Midbrain (tissue), 1 donor: ENCODE data around the gene IGFBP6.

Experiments used
- DNase-seq: peaks from one replicate; lab custom pipeline; 2025; lab: John Stamatoyannopoulos, UW

IGFBP6 gene

DNA sequence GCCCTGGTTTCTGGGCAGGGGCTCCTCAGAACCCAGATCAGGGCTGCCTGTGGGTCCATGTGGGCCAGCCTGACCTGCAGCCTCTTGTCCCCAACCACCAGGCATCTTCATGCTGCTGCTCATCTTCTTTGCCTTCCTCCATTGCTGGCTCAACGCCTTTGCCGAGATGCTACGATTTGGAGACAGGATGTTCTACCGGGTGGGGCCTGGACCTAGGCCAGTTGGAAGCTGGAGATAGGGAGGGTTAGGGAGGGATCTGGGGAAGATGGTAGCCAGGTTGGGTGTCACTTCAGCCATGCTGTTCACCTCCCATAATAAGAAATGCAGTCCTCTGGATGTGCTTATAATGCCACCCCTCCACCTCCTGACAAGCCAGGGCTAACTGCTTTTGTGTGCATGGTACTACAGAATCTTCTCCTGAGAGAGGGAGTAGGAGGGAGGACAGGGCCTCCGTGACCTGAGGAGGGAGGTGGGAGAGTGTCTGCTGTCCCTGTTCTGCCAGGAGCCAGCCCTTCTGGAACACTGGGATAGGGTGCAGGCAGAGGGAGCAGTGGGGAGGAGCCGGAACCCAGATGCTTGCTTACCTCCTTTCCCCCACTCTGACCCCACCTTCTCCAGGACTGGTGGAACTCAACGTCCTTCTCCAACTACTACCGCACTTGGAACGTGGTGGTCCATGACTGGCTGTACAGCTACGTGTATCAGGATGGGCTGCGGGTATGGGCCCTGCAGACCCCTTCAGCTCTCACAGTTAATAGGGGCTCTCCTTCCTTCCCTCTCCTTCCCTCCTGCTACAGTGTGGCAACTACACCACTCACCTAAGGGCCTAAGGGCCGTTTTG lies 23.4 kb downstream of the IGFBP6 start:
- DNase-seq: no peak

DNA sequence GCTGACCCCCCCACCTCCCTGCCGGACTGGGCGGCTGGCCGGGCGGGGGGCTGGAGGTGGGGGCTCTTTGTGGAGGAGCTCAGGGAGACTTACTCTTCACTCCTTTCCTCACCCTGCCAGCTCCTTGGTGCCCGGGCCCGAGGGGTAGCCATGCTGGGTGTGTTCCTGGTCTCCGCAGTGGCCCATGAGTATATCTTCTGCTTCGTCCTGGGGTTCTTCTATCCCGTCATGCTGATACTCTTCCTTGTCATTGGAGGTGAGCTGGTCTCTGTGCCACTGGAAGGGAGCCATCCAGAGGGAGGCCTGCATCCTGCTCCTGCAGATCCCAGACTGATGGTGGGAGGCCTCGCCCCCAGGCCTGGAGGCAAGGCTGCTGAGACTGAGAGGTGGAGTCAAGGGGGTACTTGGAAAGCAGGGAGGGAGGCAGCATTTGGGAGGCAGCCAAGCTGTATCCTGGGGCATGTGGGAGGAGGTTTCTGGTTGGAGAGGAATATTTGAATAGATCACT lies 25.5 kb downstream of the IGFBP6 start:
- DNase-seq: no peak

DNA sequence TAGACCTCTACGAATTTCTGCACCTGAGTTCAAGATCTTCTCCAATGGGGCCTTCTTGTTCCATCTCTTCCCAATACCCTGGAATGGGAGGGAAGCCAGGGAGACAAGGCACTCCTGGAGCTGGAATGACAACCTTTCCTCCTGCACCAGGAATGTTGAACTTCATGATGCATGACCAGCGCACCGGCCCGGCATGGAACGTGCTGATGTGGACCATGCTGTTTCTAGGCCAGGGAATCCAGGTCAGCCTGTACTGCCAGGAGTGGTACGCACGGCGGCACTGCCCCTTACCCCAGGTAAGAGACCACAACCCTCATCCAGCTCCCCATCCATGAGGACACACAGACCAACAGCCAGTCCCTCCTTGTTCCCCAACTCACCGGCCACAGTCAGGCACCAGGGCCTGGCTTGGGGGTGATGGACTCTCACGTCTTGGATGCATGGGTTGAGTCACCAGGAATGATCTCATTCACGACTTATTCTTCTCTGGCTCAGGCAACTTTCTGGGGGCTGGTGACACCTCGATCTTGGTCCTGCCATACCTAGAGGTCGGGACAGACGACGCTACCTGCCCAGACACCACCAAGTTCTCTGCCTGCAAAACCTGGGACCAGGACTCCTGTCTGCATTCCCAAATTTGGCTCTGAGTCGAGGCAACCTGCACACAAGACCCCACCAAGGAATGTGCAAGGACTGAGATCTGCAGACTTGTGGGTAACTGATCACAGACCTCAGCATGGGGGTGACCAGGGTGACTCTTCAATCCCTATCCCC lies 26.3 kb downstream of the IGFBP6 start:
- DNase-seq: no peak

DNA sequence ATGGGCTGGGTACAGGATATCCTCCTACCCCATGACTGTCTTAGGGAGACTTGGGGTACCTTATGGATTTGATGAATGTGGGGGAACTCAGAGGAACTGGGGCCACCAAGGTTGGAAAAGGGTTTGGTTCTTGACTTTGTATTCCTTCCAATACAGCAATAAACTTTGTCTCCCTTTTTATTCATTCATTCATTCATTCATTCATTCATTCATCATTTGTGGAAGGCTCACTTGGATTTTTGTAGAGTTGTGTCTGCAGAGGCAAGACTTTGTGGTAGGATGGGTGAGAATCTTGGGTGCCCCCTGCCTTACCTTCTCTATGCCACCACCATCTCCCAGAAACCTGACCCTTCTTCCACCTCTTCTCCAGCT lies 26.9 kb downstream of the IGFBP6 start:
- no peak for DNase-seq

DNA sequence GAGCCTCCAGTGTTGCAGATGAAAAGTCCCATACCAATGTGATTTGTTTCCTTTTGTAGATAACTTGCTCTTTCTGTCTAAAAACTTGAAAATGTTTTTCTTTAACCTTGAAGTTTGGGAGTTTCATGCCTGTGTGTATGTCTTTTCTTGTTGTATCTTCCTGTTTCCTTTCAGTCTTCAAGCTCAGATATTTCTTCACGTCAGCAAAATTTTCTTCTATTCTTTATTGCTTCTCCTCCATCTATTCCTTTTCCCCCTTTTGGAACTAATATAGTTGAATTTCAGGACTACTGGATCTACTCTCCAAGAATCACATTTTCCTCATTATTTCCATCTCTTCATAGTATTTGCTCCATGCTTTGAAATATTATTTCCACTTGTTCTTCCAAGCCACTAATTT lies 29.7 kb downstream of the IGFBP6 start:
- no peak for DNase-seq

DNA sequence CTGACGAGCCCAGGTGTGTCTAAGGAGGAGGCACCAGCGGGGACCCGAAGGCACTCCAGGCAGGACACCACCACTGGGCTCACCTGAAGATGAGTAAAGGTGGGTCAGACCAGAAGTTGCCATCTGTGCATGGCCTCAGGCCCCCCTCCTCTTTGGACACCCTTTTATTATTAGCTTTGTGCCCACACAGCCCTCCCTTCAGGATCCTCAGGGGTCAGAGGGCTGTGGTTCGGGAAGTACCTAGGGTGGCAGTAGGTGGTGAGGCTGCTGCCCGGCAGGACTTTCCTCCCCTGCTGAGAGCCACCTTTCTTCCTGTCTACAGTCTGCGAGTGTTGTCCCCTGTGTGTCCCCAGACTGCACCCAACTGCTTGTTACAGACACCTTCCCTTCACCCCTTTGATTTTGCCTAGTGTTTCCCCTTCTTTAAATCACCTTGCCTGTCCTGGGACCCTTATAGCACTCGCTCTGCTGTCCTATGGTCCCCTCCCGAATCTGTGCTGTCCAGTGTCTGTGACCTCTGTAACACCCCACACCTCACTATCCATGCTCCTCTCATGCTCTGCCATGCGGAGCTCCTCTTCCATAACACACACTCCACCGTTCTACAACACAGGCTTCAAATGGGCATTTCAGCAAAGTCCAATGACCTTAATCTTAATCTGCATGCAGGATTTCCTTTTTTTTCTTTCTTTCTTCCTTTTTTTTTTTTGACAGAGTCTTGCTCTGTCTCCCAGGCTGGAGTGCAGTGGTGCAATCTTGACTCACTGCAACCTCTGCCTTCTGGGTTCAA lies 31.5 kb downstream of the IGFBP6 start:
- DNase-seq: no peak

DNA sequence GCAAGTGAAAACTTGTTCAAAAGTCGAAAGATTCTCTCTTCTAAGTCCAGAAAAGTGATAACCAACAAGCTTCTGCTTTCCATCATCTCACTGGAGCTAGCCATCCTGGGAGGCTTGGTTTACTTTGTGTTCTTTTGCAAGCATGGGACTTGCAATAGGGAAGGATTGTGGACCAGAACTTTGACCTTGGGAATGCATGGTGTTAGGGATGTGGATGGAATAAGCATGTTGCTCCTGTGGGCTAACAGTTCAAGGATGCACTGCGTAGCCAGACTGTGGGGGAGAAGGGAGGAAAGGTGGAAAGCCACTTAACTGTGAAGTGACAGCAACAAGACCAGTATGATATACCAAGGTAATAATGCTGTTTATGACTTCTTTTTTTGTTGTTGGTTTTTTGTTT lies 34.4 kb downstream of the IGFBP6 start:
- DNase-seq: no peak

DNA sequence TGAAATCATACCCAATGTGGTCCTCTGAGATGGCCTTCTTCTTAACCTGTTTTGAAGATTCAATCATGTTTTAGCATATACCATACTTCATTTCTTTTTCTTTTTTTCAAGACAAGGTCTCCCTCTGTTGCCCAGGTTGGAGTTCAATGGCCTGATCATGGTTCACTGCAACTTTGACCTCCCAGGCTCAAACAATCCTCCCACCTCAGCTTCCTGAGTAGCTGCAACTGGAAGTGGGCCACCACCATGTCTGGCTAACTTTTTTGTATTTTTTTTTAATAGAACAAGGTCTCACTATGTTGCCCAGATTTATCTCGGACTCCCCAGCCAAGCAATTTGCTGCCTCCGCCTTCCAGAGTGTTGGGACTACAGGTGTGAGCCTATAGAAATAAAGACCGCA lies 36.3 kb downstream of the IGFBP6 start:
- no peak for DNase-seq

DNA sequence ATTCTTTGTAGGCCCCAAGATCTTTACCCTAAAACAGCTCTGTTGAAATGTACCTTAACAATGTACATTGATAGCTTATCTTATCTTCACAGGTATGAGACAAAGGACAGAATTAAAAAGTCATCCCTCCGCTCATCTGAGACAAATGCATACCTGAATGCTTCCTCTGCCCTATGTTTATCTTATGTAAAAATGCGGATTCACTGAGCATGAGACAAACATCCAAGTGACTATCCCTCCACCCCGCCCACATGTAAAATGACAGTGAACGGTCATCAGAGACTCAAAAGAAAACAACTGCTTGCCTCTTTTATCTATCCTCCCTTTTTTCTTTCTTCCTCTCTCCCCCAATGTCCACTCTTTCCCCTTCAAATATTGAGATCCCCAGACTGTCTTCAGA lies 45.9 kb downstream of the IGFBP6 start:
- DNase-seq: no peak

DNA sequence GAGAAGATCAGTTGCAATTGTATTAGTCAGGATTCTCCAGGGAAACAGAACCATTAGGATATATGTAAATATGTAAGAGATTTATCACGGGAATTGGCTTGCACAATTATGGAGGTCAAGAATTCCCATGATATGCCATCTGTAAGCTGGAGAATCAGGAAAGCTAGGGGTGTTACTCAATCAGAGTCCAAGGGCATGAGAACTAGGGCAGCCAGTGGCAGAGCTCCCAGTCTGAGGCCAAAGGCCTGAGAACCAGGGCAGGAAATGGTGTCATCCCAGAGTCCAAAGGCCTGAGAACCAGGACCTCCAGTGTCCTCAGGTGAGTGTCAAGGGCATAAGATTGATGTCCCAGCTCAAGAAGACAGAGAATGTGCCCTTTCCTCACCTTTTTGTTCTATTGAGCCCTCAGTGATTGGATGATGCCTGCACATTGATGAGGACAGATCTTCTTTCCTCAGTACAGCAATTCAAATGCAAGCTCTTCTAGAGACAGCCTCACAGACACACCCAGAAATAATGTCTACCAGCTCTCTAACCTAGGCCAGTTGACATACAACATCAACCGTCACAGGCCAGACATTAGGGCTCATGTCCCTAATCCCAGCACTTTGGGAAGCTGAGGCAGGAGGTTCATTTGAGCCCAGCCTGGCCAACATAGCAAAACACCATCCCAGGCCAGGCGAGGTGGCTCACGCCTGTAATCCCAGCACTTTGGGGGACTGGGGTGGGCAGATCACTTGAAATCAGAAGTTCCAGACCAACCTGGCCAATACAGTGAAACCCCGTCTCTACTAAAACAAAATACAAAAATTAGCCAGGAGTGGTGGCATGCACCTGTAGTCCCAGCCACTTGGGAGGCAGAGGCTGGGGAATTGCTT lies 48.2 kb downstream of the IGFBP6 start:
- DNase-seq: no peak

DNA sequence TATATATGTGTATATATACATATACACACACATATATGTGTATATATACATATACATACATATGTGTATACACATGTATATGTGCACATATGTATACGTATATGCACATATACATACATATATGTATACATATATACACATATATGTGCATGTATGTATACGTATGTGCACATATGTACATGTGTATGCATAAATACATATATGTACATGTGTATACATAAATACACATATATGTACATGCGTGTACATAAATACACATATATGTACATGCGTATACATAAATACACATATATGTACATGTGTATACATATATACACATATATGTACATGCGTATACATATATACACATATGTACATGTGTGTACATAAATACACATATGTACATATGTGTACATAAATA lies 49.7 kb downstream of the IGFBP6 start:
- no peak for DNase-seq

DNA sequence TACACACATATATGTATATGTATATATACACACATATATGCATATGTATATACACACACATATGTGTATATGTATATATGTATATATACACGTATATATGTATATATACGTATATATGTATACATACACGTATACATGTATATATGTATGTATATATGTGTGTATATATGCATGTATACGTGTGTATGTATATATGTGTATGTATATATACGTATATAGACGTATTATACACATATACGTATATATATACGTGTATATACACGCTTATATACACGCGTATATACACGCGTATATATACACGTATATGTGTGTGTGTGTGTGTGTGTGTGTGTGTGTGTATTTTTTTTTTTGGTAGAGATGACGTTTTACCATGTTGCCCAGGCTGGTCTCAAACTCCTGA lies 50.2 kb downstream of the IGFBP6 start:
- no peak for DNase-seq

DNA sequence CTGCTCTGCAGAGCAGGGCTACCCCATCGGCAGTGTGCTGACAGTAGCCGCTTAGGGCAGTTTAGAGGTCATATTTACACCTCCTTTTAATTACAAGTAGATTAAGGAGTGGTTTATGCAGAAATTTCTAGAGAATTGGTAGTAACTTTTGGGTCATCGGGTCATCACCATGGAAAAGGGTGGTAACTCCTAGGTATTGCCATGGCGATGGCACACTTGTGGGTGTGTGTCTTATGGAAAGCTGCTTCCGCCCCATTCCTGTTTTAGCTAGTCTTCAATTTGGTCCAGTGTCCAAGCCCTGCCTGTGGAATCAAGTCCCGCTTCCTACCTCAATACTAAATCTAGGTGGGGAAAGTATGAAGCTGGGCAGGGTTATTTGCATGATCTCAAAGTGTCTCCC lies 53.6 kb downstream of the IGFBP6 start:
- DNase-seq: no peak
